ENCODE results near the gene TCF4. TPM values are rescaled to one million over a fixed set of nuclear protein-coding genes. Genes with fewer than 3 reads are reported as not detected.

Gene TCF4
- total RNA-seq = 62.8 TPM
- long read RNA-seq, full-length matches to known transcripts = 50 of 75 reads
- long read RNA-seq, partial matches to known transcripts = 7 of 75 reads
- long read RNA-seq, other reads (novel, unspliced or antisense) = 18 of 75 reads

DNA sequence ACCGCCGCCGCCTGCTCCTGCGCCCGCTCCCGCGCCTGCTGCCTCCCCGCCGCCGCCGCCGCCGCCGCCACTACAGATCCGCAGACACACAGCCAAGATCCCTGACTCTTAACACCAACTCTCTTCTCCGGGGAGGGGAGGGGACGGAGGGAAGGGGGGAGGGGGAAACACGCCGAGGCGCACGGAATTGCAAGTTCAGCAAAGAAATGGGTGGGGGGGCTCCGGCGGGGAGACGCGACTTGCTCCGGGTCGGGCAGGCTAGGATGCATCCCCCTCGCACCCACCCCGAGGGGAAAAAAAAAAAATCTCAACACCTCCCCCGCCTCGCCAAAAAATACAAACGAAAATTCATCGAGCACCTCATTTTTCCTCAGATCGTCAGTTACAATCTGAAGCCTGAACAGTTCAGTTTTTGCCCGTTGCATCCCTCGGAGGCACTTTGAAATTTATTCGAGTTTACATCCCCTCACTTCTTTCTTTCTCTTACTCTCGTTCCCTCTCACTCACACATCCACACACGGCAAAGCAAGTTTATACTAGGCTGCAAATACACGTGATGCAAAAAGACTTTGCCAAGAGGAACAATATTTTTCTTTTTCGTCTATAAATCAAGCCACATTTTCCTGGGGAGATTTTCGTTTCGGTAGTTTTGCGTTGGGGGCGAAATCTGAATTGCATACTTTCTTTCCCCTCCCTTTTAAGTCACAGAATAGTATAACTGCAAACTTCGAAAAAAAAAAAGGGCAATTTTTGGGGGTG lies at the start of gene TCF4:
Gene TCF4, minus strand, starts transcription at position 82 of the 759 bp plus-strand sequence. CDS start 1,076 bp downstream, outside the sequence.
- DNase-seq (peak; percentile 79), ATAC-seq (peak; percentile 28)
- intact Hi-C loops (cut with micrococcal nuclease) = loop anchor here (5.0 to 10.0 kb wide), 2 partner anchors 166 to 263 kb away; no protein-coding TSS in a partner anchor

DNA sequence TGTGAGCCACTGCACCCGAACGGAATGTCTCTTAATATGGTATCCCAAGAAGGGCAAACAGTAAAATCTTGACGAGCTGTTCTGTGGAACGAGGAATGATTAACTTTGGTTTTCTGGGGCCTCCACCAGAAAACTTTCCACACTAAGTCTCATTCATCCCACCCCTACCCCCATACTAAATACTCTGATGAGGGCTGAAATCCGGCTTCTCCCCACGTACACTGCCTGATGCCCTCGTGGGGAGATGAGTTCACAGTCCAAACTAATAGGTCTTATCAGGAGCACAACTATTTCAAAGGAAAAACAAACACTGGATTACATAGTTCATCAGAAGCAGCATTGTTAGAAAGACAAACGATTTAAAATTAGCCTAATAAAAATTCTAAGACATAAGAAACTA lies 49.2 kb upstream of the TCF4 start:
- DNase-seq (no peak), ATAC-seq (no peak)
- intact Hi-C loops (cut with micrococcal nuclease) = no loop called here

DNA sequence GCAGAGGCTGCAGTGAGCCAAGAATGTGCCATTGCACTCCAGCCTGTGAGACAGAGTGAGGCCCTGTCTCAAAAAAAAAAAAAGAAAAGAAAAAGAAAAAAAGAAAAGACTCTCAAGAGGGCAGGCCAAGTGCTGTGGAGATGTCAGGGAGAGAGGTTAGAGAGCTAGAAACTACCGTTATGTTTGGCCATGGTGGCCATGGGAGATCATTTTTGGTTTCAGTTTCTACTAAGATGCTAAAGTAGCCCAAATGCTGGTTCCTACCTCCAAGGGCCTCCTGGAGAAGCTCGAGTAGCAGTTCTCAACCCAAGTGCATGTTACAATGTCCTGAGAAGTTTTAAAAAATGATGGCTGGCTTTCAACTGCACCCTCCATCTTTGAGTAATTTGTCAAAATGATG lies 47.4 kb upstream of the TCF4 start:
- intact Hi-C loops (cut with micrococcal nuclease) = no loop called here
- no peak for DNase-seq
- ATAC-seq = no peak

DNA sequence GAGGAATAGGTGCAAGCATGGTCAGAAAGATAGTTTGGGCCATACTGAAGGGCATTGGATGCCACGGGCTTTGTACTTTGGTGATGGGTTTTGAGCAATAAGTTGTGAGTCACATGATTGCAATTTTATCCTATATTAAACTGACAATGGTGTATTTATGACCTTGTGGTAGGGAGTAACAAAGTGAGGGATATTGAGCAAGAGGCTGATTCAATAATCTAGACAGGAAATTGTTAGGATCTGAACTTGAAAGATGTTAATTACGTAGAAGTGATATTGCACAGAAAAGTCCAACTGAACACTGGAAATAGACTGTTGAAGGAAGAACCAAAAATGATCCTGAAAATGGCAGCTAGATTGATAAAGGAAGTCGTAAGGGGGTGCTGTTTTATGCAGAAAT lies 46.6 kb upstream of the TCF4 start:
- intact Hi-C loops (cut with micrococcal nuclease) = no loop called here
- DNase-seq (no peak), ATAC-seq (no peak)

DNA sequence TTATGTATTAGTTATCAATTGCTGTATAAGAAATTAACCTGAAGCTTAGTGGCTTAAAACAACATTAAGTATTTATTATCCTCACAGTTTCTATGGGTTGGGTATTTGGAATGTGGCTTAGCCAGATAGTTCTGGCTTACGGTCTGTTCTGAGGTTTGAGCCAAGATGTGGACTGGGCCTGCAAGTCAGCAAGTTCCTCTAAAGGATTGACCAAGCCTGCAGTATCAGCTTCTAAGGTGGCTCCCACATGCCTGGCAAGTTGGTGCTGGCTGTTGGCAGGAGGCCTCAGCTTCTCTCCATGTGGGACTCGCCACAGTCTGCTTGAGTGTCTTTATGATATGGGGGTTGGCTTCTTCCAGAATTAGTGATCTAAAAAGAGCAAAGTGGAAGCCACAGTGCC lies 45.0 kb upstream of the TCF4 start:
- DNase-seq (no peak), ATAC-seq (no peak)
- intact Hi-C loops (cut with micrococcal nuclease) = no loop called here

DNA sequence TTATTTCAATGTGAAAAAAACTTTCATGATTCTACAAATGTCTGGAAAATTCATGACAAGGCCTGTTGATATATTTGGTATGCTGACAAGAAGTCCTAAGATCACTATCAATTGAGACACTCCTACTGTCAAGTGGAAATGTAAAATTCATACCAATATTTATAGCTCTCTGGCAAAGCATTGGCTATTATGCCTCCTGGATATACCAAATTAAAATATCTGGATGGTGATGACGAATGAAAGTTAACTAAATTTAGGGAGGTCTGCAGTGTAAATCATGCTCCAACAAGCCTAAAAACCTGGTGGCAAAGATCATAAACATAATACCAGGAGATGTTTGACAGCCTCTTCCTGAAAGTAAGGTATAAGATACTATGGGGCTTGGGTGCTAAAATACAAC lies 41.1 kb upstream of the TCF4 start:
- DNase-seq = no peak
- intact Hi-C loops (cut with micrococcal nuclease) = no loop called here
- no peak for ATAC-seq

DNA sequence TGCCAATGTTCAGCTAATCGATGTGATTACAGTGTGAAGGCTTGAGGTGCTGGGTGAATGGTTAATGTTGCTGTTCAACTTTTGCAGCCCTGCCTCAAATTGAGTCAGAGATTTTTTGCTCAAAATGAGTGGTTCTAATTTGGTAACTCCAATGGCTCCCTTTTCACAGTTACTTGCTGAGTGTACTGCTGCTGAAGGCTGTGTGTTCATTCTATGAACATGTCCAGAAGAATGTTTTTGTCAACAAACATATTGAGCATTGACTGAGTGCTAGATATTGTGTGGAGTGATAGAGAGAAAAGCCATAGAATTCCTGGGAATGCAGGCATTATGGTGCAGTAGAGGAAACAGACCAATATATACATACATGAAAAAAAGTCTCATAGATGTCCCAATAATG lies 39.0 kb upstream of the TCF4 start:
- intact Hi-C loops (cut with micrococcal nuclease) = no loop called here
- DNase-seq (no peak), ATAC-seq (no peak)

DNA sequence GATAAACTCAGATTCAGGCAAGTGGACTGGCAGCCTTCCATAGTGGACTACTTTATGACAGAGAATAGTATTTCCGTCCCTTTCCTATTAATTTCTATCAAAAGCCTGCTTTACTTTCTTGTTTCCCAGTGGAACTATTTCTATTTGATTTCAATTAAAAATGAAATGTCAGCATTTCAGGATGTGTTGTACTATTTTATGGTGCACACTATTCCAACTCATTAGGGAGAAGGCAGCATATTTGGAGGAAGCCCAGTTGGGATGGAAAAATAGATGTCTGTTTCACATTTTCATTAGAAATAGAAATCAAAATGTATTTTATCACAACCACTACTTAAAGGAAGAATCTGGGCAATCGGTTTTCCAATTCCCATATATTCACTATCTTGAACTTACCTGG lies 37.9 kb upstream of the TCF4 start:
- DNase-seq (no peak), ATAC-seq (no peak)
- intact Hi-C loops (cut with micrococcal nuclease) = no loop called here

DNA sequence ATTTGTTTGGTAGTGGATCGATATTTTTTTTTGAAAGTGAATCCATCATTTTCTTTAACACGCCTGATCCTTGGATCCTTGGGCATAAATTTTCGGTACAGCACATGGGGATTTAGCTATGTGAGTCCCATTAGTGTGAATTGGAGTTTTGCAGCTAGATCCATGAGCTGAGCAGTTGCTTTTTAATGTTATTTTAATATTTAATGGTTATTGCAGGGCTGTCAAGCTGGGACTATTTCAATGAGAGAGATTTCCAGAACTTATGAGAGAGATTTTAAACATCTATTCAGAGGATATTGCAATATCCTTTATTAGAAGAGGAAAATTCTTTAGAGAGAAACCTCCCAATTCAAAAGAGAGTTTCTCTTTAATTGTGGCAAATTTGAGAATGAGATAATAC lies 35.6 kb upstream of the TCF4 start:
- DNase-seq = no peak
- intact Hi-C loops (cut with micrococcal nuclease) = no loop called here

DNA sequence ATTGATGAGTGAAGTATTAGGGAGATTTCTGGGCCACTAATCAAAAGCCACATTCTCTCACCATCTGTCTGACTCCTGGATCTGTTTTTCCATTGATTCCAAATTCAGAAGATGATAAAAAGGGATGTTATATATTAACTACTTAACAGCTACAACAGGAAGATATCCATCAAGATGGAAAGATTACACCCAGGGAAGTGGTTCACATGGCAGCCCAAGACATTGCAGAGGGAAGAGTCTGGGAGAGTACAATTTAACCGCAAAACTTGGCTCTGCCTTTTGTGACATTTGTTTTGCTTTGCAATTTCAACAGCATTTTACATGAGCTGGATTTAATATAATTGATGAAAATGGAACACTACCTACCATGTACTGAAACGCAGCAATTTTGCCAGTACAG lies 22.5 kb upstream of the TCF4 start:
- ATAC-seq = no peak
- intact Hi-C loops (cut with micrococcal nuclease) = no loop called here
- DNase-seq = no peak

More for the DNA sequence above, 35.6 kb upstream of the TCF4 start:
- ATAC-seq = no peak

DNA sequence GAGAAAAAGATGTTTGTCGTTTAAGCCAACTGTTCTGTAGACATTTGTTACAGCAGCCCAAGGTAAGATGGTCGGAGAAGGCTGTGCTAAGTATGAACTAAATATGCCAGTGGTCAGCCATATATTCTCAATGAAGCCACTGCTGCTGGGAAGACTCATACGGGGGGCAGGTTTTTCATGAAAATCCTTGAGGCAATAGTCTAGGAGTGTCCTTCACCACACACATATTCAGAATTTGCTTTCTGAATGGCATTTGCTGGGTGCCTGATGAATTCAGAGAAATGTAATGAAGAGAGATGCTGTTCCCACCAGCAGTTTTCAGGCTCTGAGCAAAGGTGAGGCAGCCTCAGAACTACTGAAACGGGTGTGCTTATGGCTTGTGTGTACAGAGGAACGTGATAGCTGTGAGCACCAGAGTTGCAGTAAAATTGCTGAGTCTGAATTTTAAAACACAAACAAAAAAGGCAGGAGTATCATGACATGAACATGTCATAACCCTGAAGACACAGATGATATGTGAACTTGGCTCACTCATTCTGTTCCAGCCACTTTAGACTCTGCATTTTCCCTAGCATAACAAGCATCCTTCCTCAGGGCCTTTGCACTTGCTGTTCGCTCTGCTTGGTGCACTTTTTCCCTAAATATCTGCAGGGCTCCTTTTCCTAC lies 21.3 kb upstream of the TCF4 start:
- intact Hi-C loops (cut with micrococcal nuclease) = no loop called here
- ATAC-seq = no peak
- no peak for DNase-seq

DNA sequence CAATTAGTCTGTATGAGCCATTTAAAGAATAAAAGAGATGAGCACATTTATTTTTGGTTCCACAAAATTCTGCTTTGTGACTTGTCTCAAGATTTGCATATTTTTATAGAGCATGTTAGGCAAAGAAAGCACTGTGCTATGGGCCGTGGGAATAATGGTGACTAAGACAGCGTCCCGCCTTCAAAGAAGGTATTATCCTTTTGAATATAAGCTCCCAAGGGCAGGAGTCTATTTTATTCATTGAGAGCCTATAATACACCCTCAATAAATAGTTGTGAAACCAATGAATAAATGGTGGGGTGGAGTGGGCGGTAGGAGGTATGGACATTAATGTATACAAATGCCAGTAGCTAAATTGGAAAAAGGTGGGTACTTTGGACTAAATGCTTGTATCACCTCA lies 20.5 kb upstream of the TCF4 start:
- ATAC-seq (no peak), DNase-seq (no peak)
- intact Hi-C loops (cut with micrococcal nuclease) = no loop called here

DNA sequence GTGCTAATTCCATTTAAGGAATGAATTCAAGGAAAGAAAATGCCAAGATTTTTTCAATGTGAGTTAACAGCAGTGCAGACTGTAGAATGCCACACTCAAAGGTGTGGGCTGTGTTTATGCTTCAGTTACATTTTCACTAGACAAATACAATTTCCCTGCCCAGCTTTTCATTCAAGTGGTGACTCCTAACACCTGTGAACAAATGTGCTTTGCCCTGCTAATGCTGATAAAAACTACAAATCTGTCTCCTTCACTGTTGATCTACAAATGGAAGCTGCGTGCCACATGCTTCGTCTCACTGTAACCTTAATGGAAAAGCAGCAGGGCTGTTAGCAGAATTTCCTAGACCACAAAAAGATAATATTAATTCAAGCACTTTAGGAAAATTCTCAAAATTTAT lies 19.8 kb upstream of the TCF4 start:
- intact Hi-C loops (cut with micrococcal nuclease) = no loop called here
- DNase-seq = no peak
- ATAC-seq = no peak

DNA sequence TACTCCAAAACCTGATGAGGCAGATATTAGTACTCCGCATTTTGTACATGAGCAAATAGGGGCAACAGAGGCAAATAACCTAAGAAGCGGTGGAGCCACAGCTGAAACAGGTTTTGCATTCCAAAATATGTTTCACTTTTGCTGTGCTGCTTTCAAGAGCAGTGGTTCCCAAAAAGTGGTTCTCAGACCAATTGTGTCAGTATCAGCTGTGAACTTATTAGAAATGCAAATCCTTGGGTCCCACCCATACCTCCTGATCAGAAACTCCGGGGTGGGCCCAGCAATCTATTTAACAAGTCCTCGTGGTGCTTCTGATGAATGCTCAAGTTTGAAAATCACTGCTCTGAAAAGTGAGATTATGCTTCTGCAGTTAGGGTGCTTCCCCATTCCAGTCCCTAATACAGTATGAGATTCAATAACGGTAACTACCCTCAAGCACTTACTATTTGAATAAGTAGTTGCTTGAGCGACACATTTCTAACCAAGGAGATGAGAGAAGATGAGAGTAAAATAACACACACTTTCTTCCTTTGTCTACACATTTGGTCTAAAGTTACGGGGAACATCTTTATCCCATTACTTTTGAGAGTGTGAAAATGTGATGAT lies 17.8 kb upstream of the TCF4 start:
- intact Hi-C loops (cut with micrococcal nuclease) = no loop called here
- no peak for DNase-seq
- ATAC-seq = no peak

DNA sequence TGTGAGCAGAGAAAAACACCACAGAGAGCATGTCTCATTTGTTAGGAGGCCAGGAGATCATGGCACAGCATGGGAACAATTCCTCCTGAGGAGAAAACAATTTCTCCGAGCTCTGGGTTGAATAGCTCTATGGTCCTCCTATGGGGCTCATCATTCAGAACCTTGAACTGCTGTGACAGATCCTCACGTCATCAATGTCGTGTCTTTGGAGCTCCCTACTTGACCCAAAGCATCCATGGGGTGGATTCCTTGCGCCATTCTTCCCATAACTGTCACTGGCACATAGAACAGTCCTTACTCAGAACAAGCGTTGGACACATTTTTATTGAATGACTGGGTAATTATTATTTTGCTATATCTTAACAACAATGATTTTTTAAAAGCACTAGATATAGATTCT lies 15.8 kb upstream of the TCF4 start:
- no peak for ATAC-seq
- no peak for DNase-seq
- intact Hi-C loops (cut with micrococcal nuclease) = no loop called here

DNA sequence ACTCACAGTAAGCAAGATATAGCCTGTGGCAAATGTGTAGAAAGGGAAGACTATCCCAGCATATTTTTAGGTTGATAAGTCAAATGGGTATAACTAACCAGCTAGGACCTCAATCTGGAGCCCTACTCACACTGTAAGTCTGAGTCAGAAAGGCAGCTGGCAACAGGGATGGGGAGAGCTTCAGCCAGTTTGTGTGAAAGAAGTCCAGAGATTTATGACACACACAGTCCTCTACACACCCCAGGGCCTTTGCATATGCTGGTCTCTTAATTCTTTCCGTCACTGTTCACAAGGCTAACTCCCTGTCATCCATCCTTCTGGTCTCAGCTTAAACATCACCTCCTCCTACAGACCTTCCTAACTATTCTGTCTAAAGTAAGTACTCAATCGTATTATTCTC lies 5.9 kb upstream of the TCF4 start:
- no peak for DNase-seq
- intact Hi-C loops (cut with micrococcal nuclease) = no loop called here
- no peak for ATAC-seq

DNA sequence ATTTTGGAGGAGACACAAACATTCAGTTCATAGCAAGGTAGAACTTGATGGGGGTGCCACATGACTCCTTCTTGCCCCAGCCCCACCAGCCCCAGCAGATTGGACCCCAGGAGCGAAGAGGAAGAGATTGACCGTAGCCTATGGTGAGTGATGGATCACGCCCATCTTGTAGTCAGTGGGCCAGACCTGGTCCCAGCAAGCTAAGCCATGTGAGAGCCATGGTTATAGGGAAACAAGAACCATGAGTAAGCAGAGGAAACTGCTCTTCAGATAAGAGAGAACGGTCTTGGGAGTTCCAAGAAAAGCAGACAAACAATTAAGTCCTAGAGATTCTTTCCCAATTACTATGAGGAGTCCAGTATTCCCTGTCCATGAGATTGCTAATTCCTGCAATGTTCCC lies 4.6 kb upstream of the TCF4 start:
- DNase-seq (no peak), ATAC-seq (no peak)
- intact Hi-C loops (cut with micrococcal nuclease) = no loop called here

DNA sequence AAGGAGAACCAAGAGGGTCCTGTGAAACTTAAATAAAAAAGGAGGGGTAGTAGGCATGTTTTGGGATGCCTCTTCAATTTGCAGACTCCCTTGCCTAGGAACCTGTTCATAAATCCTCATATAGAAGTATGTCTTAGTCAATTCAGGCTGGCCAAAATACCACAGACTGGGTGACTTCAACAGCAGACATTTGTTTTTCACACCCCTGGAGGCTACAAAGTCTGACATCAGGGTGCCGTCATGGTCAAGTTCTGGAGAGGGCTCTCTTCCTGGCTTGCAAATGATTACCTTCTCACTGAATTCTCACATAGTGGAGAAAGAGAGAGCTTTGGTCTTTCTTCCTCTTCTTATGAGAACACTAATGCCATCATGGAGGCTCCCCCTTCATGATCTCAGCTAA lies 4.1 kb upstream of the TCF4 start:
- no peak for DNase-seq
- intact Hi-C loops (cut with micrococcal nuclease) = no loop called here

DNA sequence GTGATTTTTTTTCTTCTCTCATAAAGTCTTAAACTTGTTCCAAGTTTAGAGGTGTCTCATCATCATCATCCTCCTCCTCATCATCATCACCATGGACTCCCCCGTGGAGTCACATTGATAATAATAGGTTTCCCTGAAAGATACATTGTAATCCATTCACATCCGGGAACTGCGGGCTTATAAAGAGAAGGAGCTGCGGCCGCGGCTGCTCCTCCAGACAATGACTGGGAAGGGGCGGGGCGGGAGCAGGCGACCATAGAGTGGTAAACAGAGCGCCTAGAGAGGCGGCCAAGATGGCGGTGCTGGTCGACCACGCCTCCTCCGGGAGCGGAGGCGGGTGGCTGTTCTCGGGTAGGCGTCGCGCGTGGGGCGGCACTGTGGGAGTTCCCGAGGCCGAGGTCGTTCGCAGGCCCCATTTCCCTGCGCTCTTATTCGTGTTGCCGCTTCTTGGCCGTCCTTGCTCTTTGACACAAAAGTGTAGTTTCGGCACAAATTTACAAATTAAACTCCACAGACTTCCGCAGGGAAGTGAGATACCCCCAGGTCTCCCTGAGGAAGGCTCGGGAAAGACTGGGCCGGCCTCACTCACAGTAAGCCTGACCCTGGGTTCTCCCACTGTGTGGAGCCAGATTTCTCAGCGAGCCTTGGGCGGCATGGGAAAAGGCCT lies 1.8 kb upstream of the TCF4 start:
- peak; percentile 98 for ATAC-seq
- peak; percentile 97 for DNase-seq
- intact Hi-C loops (cut with micrococcal nuclease) = loop anchor here (5.0 to 10.0 kb wide), 2 partner anchors 167 to 265 kb away; no protein-coding TSS in a partner anchor

More for the DNA sequence above, 4.1 kb upstream of the TCF4 start:
- ATAC-seq = no peak
